Neural cell (in vitro differentiated cells): ENCODE measurements around the gene PLD4.
"Not testable (repeated sequence)": the region's sequence is repeated elsewhere in the genome, so short reads cannot be mapped to it uniquely, and the experiment has no call there.

Source experiments
- CTCF ChIP-seq: fragments of 450-650 bp; IDR thresholded peaks from 2 replicates; pipeline ENCODE4 v1.5.1; 2014; ENCODE audit warnings: antibody characterized with exemption, mild to moderate bottlenecking, moderate library complexity; ENCODE audit not compliant: poor library complexity, severe bottlenecking
- EP300 ChIP-seq: fragments of 450-650 bp; conservative IDR thresholded peaks from 2 replicates; pipeline ENCODE4 v1.6.1; 2014; ENCODE audit warnings: antibody characterized with exemption, mild to moderate bottlenecking, moderate library complexity; ENCODE audit not compliant: poor library complexity, severe bottlenecking
- EZH2 ChIP-seq: fragments of 200-600, 300-800 bp; shearing (Covaris generic), sonication (generic); IDR thresholded peaks from 2 replicates; pipeline ENCODE4 v1.6.1; 2014; ENCODE audit warnings: antibody characterized with exemption, low read length, borderline replicate concordance, mild to moderate bottlenecking; ENCODE audit not compliant: insufficient read depth, poor library complexity, severe bottlenecking
- POLR2AphosphoS5 ChIP-seq: IDR thresholded peaks from 2 replicates; pipeline ENCODE4 v1.6.1; 2012
- RAD21 ChIP-seq: fragments of 450-650 bp; conservative IDR thresholded peaks from 2 replicates; pipeline ENCODE4 v1.6.1; 2014; ENCODE audit warnings: antibody characterized with exemption, mild to moderate bottlenecking, moderate library complexity
- SMC3 ChIP-seq: fragments of 450-650 bp; conservative IDR thresholded peaks from 2 replicates; pipeline ENCODE4 v1.6.1; 2014; ENCODE audit warnings: antibody characterized with exemption, mild to moderate bottlenecking, moderate library complexity; ENCODE audit not compliant: poor library complexity
- TAF1 ChIP-seq: IDR thresholded peaks from 2 replicates; pipeline ENCODE4 v1.6.1; 2012; ENCODE audit warnings: low read depth

GRCh38 chr14:104944436-104945205 is 19.9 kb downstream of the PLD4 start:
- TF ChIP-seq RAD21, CTCF, TAF1, SMC3, EP300, EZH2, POLR2AphosphoS5: not testable (repeated sequence)
